Left ventricle myocardium inferior (tissue), 1 donor: Measurements from ENCODE around the gene USF3. TPM values are rescaled to one million over a fixed set of nuclear protein-coding genes. Genes with fewer than 3 reads are reported as not detected.

ENCODE experiments used
- DNase-seq: peaks from one replicate; pipeline ENCODE4 v3.0.0-alpha.2; 2020
- H3K27ac ChIP-seq: fragments of 200-600 bp; replicated peaks from 2 replicates; pipeline ENCODE4 v1.8.0; 2021
- H3K27me3 ChIP-seq: fragments of 200-600 bp; 2 replicates; pipeline ENCODE4 v1.8.0; 2021; ENCODE audit warnings: low read depth
- H3K36me3 ChIP-seq: fragments of 200-600 bp; 2 replicates; pipeline ENCODE4 v1.8.0; 2021
- H3K4me1 ChIP-seq: fragments of 200-600 bp; 2 replicates; pipeline ENCODE4 v1.8.0; 2021
- H3K4me3 ChIP-seq: fragments of 200-600 bp; 2 replicates; pipeline ENCODE4 v1.8.0; 2021; ENCODE audit warnings: mild to moderate bottlenecking, moderate library complexity
- H3K9me3 ChIP-seq: fragments of 200-600 bp; replicated peaks from 2 replicates; pipeline ENCODE4 v1.8.0; 2021
- intact Hi-C: fragments of 100-400 bp; cut with micrococcal nuclease; formaldehyde crosslinking; loops from one replicate; pipeline ENCODE4 v1.11.0; 2022
- total RNA-seq: library from RNA; stranded (reverse); fragmentation: NEBNext Ultra II Directional; extraction: Animal tissue kit (Norgen Biotek cat#: 25700); gene quantifications from one replicate; pipeline ENCODE4 v1.2.1, GENCODE V29; 2021
- TF ChIP-seq, protein P1 (sequence below): fragments of 200-600 bp; IDR thresholded peaks from 2 replicates; pipeline ENCODE4 v1.8.0; 2021; ENCODE audit warnings: antibody characterized with exemption, mild to moderate bottlenecking, borderline replicate concordance
- donor health status: DM: no; HTN: yes; CAD: no; lungs with severe emphysema.

USF3 gene
- total RNA-seq, 1 donor from 2014 or later = 13.4 TPM

DNA sequence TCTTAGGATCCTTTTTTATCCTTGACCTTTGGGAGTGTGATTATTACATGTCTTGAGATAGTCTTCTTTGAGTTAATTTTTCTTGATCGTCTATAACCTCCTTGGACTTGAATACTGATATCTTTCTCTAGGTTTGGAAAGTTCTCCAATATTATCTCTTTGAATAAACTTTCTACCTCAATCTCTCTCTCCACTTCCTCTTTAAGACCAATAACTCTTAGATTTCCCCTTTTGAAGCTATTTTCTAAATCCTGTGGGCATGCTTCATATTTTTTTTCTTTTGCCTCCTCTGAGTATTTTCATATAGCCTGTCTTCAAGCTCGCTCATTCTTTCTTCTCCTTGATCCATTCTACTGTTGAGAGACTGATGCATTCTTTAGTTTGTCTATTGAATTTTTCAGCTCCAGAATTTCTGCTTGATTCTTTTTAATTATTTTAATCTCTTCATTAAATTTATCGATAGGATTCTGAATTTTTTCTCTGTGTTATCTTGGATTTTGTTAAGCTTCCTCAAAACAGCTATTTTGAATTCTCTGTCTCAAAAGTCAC, 12.1 kb downstream of the USF3 start:
- DNase-seq = no peak
- H3K4me1 ChIP-seq = peaks cover 11% of the 10 kb centered on the region
- TF ChIP-seq, protein P1, sequence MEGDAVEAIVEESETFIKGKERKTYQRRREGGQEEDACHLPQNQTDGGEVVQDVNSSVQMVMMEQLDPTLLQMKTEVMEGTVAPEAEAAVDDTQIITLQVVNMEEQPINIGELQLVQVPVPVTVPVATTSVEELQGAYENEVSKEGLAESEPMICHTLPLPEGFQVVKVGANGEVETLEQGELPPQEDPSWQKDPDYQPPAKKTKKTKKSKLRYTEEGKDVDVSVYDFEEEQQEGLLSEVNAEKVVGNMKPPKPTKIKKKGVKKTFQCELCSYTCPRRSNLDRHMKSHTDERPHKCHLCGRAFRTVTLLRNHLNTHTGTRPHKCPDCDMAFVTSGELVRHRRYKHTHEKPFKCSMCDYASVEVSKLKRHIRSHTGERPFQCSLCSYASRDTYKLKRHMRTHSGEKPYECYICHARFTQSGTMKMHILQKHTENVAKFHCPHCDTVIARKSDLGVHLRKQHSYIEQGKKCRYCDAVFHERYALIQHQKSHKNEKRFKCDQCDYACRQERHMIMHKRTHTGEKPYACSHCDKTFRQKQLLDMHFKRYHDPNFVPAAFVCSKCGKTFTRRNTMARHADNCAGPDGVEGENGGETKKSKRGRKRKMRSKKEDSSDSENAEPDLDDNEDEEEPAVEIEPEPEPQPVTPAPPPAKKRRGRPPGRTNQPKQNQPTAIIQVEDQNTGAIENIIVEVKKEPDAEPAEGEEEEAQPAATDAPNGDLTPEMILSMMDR = no peak
- H3K9me3 ChIP-seq = peaks cover 18% of the 10 kb centered on the region
- no peak overlapping the region for H3K4me3 ChIP-seq
- H3K27ac ChIP-seq = no peak overlapping the region
- intact Hi-C loops = no loop called here
- H3K27me3 ChIP-seq = no peaks in the 10 kb centered on the region
- peaks cover 16% of the 10 kb centered on the region for H3K36me3 ChIP-seq

DNA sequence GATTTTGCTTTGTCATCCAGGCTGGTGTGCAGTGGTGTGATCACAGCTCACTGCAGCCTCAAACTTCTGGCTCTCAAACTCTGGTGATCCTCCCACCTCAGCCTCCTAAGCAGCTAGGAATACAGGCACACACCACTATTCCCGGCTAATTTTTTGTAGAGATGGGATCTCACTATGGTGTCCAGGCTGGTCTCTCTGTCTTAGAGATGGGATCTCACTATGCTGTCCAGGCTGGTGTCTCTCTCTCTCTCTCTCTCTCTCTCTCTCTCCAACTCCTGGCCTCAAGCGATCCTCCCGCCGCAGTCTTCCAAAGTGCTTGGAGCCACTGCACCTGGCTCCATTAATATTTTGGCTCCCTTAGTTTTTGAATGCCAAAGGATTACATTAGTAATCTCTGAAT, 17.7 kb downstream of the USF3 start:
- no peak overlapping the region for H3K4me3 ChIP-seq
- no peaks in the 10 kb centered on the region for H3K27me3 ChIP-seq
- DNase-seq = no peak
- H3K9me3 ChIP-seq = no peaks in the 10 kb centered on the region
- TF ChIP-seq, protein P1 = no peak
- peaks cover 34% of the 10 kb centered on the region for H3K36me3 ChIP-seq
- no peaks in the 10 kb centered on the region for H3K4me1 ChIP-seq
- H3K27ac ChIP-seq = no peak overlapping the region
- intact Hi-C loops = no loop called here

- Histone ChIP-seq H3K27me3 (no peaks in the 10 kb centered on the region), H3K4me3 (no peak overlapping the region), H3K36me3 (peaks cover 45% of the 10 kb centered on the region), H3K9me3 (no peaks in the 10 kb centered on the region), H3K27ac (no peak overlapping the region), H3K4me1 (no peaks in the 10 kb centered on the region)
- TF ChIP-seq, protein P1 = no peak
- no peak for DNase-seq
- intact Hi-C loops = no loop called here
These were observed 18.7 kb downstream of the USF3 start for GRCh38 chr3:113677737-113678136.

GRCh38 chr3:113676261-113676660, 20.2 kb downstream of the USF3 start:
- TF ChIP-seq, protein P1 = no peak
- Histone ChIP-seq H3K36me3 (peaks cover 53% of the 10 kb centered on the region), H3K27ac (no peak overlapping the region), H3K27me3 (no peaks in the 10 kb centered on the region), H3K4me3 (no peak overlapping the region), H3K4me1 (no peaks in the 10 kb centered on the region), H3K9me3 (no peaks in the 10 kb centered on the region)
- no peak for DNase-seq
- intact Hi-C loops = no loop called here

- Histone ChIP-seq H3K36me3 (peaks cover 67% of the 10 kb centered on the region), H3K27ac (no peak overlapping the region), H3K27me3 (no peaks in the 10 kb centered on the region), H3K4me3 (no peak overlapping the region), H3K9me3 (no peaks in the 10 kb centered on the region), H3K4me1 (peaks cover 2% of the 10 kb centered on the region)
- TF ChIP-seq, protein P1 = no peak
- intact Hi-C loops = no loop called here
- DNase-seq = no peak
These were observed 22.8 kb downstream of the USF3 start for GRCh38 chr3:113673593-113673992.
